Activated CD4-positive, alpha-beta T cell treated with anti-CD3 and anti-CD28 coated beads, Interleukin-2, Interleukin-6, amounts not matched to agents 100 ng/mL and 50 ng/mL, durations not matched to agents 16 hours and 8 hours (primary cell): ENCODE results near the gene RBFA.

Source experiments
- DNase-seq: peaks from one replicate; pipeline ENCODE4 v3.0.0-alpha.2; 2020

RBFA gene

DNA sequence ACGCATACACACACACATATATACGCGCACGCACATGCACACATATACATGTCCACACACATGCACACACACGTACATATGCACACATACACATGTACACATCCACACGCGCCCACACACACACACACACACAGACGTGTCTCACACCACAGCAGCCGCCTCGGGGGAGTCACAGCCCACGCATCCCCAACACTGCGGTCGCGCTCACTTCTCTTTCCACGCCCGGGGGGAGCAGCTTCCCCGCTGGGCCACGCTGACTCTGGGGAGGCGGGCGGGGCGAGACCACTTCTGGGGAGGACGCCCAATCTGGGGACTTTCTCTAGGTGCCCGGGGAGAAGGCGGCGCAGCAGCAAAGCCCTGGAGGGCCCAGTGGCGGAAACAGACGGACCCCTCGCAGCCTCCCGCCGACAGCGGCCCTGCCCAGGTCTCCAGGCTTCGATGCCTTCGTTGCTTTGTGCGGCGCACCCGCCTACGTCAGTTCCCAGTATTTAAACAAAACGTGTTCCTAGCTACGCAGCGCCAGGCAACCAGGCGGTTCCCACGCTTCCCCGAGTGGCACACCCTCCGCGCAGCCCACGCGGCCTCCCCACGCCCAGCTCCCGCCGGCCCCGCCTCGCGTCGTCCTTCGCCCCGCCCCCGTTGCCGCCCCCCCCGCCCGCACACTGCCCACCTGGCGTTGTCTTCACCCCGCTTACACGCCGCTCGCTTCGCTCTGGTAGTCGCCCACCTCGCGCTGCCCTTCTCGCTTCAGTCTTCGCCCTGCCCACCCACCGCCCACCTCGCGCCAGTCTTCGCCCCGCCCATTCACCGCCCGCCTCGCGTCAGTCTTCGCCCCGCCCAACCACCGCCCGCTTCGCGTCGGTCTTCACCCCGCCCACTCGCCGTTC lies 810 bp upstream of the RBFA start:
- DNase-seq, result no peak

DNA sequence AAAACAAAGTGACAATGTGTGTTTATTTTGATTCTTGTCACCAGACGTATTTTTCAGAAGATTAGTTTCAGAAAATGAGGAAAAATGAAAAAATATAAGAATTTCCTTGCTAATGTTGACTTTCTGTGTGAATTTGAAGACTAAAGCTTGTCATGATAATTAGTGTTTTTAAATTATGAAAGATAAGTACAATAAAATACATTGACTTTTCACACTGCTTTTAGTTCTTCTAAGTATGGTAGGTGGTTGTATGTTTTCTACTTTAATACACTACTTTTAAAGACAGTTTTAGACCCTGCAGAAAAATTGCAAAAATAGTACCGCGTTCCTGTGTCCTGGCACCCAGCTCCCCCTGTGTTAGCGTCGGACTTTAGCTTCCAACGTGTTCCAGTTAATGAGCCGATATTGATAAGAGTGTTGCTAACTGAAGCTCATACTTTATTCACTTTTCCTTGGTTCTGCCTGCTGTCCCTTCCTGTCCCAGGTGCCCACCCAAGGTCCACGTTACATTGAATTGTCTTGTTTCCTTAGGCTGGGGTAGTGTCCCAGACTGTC lies 695 bp downstream of the RBFA start:
- DNase-seq, result no peak

GRCh38 chr18:80035997-80036396 lies 1.8 kb downstream of the RBFA start:
- DNase-seq, result no peak

GRCh38 chr18:80037300-80037699 lies 3.1 kb downstream of the RBFA start:
- DNase-seq, result no peak

- no peak for DNase-seq
Observed at GRCh38 chr18:80037869-80038630, 3.8 kb downstream of the RBFA start.

GRCh38 chr18:80040515-80040914 lies 6.3 kb downstream of the RBFA start:
- DNase-seq, result no peak

DNA sequence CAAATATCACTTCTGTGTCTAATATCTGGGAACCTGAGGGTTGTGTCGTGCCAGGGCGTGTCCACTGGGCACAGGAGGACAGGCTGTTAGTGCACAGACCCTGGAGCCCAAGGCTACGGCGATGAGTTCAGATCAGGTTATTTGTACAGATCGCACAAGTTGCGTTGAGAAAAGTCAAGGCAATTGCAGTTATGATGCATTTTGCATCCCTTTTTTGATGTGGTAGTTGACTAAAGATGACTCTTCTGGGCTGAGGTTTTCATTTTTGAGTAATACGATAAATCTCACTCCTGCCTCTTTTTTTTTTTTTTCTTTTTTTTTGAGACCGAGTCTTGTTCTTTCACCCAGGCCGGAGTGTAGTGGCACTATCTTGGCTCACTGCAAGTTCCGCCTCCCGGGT lies 7.2 kb downstream of the RBFA start:
- DNase-seq, result peak; percentile 21

- DNase-seq, result no peak
Observed at GRCh38 chr18:80042785-80043184, 8.6 kb downstream of the RBFA start.

- no peak for DNase-seq
Observed at GRCh38 chr18:80044072-80044471, 9.8 kb downstream of the RBFA start.

DNA sequence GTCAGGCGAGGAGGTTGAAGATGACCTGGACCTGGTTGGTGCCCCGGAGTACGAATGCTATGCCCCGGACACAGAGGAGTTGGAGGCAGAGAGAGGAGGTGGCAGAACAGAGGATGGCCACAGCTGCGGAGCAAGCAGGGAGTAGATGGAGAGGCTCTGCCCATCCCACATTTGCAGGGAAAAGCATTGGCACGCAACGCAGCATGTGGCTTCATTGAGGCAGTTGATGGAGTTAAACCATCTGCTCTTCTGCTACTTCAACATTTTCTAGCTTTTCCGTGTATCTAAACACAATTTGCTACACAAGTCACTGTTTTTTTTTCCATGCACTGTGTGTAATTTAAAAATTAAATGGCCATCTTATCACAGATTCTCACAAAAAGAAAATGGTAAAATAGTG lies 11.8 kb downstream of the RBFA start:
- no peak for DNase-seq

- no peak for DNase-seq
Observed at GRCh38 chr18:80046431-80046830, 12.2 kb downstream of the RBFA start.

DNA sequence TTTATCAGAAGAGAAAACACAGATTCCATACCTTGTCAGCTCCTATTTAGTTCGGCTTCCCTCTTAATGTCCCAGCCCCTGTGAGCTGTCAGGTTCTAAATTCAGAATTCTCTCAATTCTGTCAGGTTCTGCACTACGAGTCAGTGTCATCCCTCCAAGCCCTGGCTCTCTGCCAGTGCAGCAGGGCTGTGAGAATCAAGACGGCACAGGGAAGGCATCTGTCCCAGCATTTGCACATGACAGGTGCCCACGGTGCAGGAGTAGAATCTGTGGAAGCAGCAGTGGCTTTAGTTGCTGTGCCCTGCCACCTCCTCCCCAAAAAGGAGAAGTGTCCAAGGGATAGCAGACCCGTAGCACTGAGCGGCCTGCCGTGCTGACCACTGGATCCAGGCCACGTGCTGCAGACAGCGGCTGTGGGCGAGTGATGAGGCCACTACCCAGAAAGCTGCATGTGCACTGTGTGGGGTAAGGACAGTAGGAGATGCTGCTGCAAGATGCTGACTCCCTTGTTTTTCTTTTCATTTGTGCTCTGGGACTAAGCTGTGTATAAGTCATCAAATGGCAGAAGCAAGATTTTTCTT lies 12.8 kb downstream of the RBFA start:
- no peak for DNase-seq

DNA sequence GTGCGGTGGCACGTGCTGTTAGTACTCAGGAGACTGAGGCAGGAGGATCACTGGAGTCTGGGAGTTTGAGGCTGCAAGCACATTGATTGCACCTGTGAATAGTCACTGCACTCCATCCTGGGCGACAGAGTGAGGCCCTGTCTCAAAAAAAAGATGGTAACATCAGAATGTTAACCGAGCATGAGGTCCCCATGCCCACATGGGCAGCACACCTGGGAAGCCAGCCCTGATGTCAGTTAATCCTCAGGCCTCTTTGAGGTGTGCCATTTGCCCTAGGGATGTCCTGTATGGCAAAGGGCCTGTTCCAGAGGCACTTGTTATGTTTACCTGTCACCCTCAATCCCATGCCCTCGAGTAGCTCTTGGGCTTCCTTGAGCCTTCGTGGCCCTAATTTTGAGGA lies 16.6 kb downstream of the RBFA start:
- no peak for DNase-seq

- DNase-seq, result no peak
Observed at GRCh38 chr18:80056095-80056494, 21.9 kb downstream of the RBFA start.

DNA sequence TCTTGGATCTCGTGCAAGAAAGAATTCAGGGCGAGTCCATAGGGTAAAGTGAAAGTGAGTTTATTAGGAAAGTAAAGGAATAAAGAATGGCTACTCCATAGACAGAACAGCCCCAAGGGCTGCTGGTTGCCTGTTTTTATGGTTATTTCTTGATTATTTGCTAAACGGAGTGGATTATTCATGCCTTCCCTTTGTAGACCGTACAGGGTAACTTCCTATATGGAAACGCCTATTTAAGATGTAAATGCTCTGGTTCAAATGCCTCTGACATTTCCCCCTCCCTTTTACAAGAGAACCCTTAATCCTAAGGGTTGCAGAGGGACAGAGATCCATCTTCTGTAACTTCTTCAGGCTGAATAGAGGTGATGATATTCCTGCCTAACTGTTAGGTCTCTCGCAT lies 25.7 kb downstream of the RBFA start:
- no peak for DNase-seq

DNA sequence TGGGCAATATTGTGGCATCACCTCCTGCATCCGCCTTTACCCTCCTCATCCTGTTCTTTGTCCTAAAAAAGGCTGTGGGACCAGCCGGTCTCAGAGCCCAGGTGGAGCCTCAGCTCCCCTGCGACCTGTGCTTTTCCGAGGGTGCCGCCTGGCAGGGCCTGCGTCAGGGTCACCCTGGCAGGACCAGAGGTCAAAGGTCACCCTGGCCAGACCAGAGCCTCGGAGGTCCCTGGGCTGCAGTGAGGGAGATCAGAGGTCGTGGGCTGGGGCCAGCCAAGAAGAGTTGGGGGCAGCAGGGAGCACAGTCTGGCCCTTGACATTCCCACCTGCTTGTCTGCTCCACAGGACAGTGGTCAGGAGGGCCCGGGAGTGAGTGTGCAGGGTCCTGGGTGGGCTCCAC lies 31.5 kb downstream of the RBFA start:
- DNase-seq, result no peak

- DNase-seq, result no peak
Observed at GRCh38 chr18:80067321-80067720, 33.1 kb downstream of the RBFA start.

DNA sequence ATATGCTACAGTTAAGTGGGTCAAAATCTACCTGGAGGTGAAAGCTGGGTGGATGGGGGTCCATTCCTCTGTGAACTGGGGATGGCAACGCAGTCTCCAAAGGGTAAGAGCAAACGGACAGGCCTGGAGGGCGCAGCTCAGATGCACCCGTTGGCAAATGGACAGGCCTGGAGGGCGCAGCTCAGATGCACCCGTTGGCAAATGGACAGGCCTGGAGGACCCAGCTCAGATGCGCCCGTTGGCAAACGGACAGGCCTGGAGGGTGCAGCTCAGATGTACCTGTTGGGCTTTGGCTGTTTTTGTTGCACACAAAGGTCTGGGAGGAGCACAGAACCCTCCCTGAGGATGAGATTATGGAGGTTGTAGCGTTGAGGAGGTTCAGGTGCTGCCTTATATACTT lies 33.7 kb downstream of the RBFA start:
- DNase-seq, result no peak

- no peak for DNase-seq
Observed at GRCh38 chr18:80068571-80069272, 34.5 kb downstream of the RBFA start.

DNA sequence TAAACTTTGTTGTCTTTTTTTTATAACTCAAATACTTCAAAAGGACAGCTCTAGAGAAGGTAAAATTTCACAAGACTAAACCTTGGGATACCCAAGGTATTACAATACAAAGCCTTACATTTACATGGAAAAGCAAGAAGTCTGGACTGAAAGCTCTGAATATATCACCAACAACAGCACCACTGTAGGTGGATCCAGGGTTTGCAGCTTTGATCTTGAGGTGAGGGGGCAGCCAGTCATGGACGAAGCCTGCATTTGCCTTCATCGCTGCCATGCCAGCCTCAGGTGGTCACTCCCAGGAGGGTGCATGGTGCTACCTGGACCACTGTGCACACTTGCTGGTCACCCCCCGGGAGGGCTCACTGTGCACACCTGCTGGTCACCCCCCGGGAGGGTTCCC lies 36.6 kb downstream of the RBFA start:
- DNase-seq, result no peak

- no peak for DNase-seq
Observed at GRCh38 chr18:80074183-80074582, 39.9 kb downstream of the RBFA start.

DNA sequence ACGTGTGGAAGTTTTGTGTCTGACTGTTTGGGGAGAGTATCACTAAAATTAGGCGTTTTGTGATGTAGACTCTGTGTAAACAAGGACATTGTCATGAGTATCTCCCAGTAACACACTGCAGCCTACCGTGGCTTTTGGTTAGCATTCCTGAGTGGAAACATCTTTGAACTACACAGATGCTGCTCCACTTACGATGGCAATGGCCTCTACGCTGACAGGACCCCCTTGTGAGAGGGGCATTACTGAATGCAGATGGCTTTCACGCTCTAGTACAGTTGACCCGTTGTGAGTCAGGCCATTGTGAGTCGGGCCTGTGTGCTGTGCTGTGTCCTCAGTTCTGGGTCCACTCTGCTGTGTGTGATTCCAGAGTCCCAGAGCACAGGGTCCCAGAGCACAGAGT lies 40.5 kb downstream of the RBFA start:
- DNase-seq, result no peak

DNA sequence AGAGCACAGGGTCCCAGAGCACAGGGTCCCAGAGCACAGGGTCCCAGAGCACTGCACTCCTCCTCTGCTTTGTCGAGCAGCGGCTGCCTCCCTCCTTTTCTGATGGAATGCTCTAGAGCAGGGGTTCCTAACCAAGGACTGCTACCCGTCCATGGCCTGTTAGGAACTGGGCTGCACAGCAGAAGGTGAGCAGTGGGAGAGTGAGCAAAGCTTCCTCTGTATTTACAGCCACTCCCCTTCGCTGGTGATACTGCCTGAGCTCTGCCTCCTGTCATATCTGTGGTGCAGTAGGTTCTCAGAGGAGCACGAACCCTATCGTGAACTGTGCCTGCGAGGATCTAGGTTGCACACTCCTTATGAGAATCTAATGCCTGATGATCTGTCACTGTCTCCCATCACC lies 41.7 kb downstream of the RBFA start:
- no peak for DNase-seq
